HG02678 (cell line): ENCODE measurements around the gene PIGZ.

Experiments used
- ATAC-seq: cut with Tn5 transposase; IDR thresholded peaks from one replicate; pipeline ENCODE4 v1.9.1; 2021; ENCODE audit warnings: mild to moderate bottlenecking, moderate library complexity; ENCODE audit not compliant: unreplicated experiment

The PIGZ gene

GRCh38 chr3:196918968-196919367, 49.7 kb downstream of the PIGZ start:
- ATAC-seq: no peak

- no peak for ATAC-seq
Observed at GRCh38 chr3:196916995-196917394, 51.6 kb downstream of the PIGZ start.

- ATAC-seq: no peak
Observed at GRCh38 chr3:196916221-196916620, 52.4 kb downstream of the PIGZ start.

GRCh38 chr3:196915375-196915774, 53.3 kb downstream of the PIGZ start:
- ATAC-seq: no peak

GRCh38 chr3:196914866-196915265, 53.8 kb downstream of the PIGZ start:
- ATAC-seq: no peak

GRCh38 chr3:196903740-196904139, 64.9 kb downstream of the PIGZ start:
- ATAC-seq: no peak

- ATAC-seq: no peak
Observed at GRCh38 chr3:196902296-196902695, 66.3 kb downstream of the PIGZ start.

GRCh38 chr3:196901768-196902167, 66.9 kb downstream of the PIGZ start:
- no peak for ATAC-seq
